EL (cell line): Measurements from ENCODE around the gene NDUFA7.
"Not testable (repeated sequence)": the region's sequence is repeated elsewhere in the genome, so short reads cannot be mapped to it uniquely, and the experiment has no call there.

Experiments
- DNase-seq: peaks from one replicate; pipeline ENCODE4 v3.0.0-alpha.2; 2016

NDUFA7 gene

GRCh38 chr19:8321067-8321985 is at the start of gene NDUFA7, which contains the start of gene RPS28:
TSS of gene NDUFA7 (minus strand) at chr19:8321375. CDS start at chr19:8321358, 17 bp downstream.
TSS of gene RPS28 (plus strand) at chr19:8321496. CDS start at chr19:8321531, 35 bp downstream.
- peak; percentile 94 for DNase-seq

GRCh38 chr19:8370176-8371010 is 49.2 kb upstream of the NDUFA7 start:
- no peak for DNase-seq

- peak; percentile 97 for DNase-seq
Measured at GRCh38 chr19:8367327-8368001, 46.3 kb upstream of the NDUFA7 start.

GRCh38 chr19:8366961-8367326 is 45.8 kb upstream of the NDUFA7 start:
- no peak for DNase-seq

- no peak for DNase-seq
Measured at GRCh38 chr19:8366121-8366581, 45.0 kb upstream of the NDUFA7 start.

GRCh38 chr19:8363803-8364771 is 42.9 kb upstream of the NDUFA7 start, which contains the start of gene ANGPTL4:
TSS of gene ANGPTL4 (plus strand) at chr19:8364155. CDS start at chr19:8364322, 167 bp downstream.
- peak; percentile 70 for DNase-seq

GRCh38 chr19:8361921-8362793 is 41.0 kb upstream of the NDUFA7 start:
- peak; percentile 99 for DNase-seq

- DNase-seq, result no peak
Measured at GRCh38 chr19:8360196-8360595, 39.0 kb upstream of the NDUFA7 start.

- DNase-seq, result no peak
Measured at GRCh38 chr19:8358948-8359347, 37.8 kb upstream of the NDUFA7 start.

- DNase-seq, result no peak
Measured at GRCh38 chr19:8357007-8357521, 35.9 kb upstream of the NDUFA7 start.

GRCh38 chr19:8355631-8356402 is 34.6 kb upstream of the NDUFA7 start:
- DNase-seq, result peak; percentile 99

GRCh38 chr19:8352845-8353244 is 31.7 kb upstream of the NDUFA7 start:
- DNase-seq, result not testable (repeated sequence)

- DNase-seq, result no peak
Measured at GRCh38 chr19:8352134-8352827, 31.1 kb upstream of the NDUFA7 start.

- DNase-seq, result not testable (repeated sequence)
Measured at GRCh38 chr19:8349629-8350372, 28.6 kb upstream of the NDUFA7 start.

- DNase-seq, result no peak
Measured at GRCh38 chr19:8343483-8343844, 22.3 kb upstream of the NDUFA7 start.

GRCh38 chr19:8342684-8343482 is 21.7 kb upstream of the NDUFA7 start, which contains the start of gene KANK3:
TSS of gene KANK3 (minus strand) at chr19:8343262. CDS start at chr19:8337828, 5,434 bp downstream.
- DNase-seq, result peak; percentile 91

GRCh38 chr19:8342316-8342683 is 21.1 kb upstream of the NDUFA7 start:
- no peak for DNase-seq
